SHP77 treated with DMSO at 0.1 percent for 48 hours (cell line): Measurements from ENCODE around the gene RPS17.
"Not testable (repeated sequence)": the region's sequence is repeated elsewhere in the genome, so short reads cannot be mapped to it uniquely, and the experiment has no call there.

Experiments
- DNase-seq: peaks from one replicate; lab custom pipeline; 2025; lab: John Stamatoyannopoulos, UW

The RPS17 gene

GRCh38 chr15:82507693-82508092 lies 32.6 kb downstream of the RPS17 start:
- not testable (repeated sequence) for DNase-seq

DNA sequence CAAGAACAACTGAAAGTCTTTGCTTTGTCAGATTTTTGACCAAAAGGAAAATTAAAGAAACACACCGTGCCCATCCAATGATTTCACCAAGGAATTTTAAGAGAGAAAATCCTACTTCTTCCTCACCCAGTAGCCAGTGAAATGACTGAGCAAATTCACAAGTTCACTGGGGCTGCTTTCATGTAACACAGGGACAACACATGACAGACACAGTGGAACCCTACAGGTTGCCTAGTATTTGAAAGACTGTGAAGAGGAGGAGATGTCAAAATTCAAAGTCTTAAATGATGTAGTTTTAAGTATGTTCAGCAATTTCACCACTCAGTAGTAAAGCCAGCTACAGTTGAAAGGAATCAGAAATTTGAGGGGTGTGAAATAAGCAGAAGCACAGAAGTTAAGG lies 33.2 kb downstream of the RPS17 start:
- not testable (repeated sequence) for DNase-seq

GRCh38 chr15:82505842-82506241 lies 34.4 kb downstream of the RPS17 start:
- DNase-seq = not testable (repeated sequence)

- DNase-seq = not testable (repeated sequence)
Measured at GRCh38 chr15:82504074-82504473, 36.2 kb downstream of the RPS17 start.

GRCh38 chr15:82502700-82503339 lies 37.4 kb downstream of the RPS17 start:
- DNase-seq = not testable (repeated sequence)

GRCh38 chr15:82500772-82501171 lies 39.5 kb downstream of the RPS17 start:
- DNase-seq = not testable (repeated sequence)

- not testable (repeated sequence) for DNase-seq
Measured at GRCh38 chr15:82497978-82498377, 42.3 kb downstream of the RPS17 start.

- DNase-seq = not testable (repeated sequence)
Measured at GRCh38 chr15:82488250-82488649, 52.0 kb downstream of the RPS17 start.

GRCh38 chr15:82487045-82487444 lies 53.2 kb downstream of the RPS17 start:
- DNase-seq = not testable (repeated sequence)
